Measurements from ENCODE around the gene CAMK2D. TPM values are rescaled to one million over a fixed set of nuclear protein-coding genes. Genes with fewer than 3 reads are reported as not detected.
"Not testable (repeated sequence)": the region's sequence is repeated elsewhere in the genome, so short reads cannot be mapped to it uniquely, and the experiment has no call there.

Gene CAMK2D
- total and polyA plus RNA-seq, 8 donors: 8.8 to 155 (median 64.5) TPM

- H3K9me3 ChIP-seq: no peaks in the 10 kb centered on the region
- no peaks in the 10 kb centered on the region for H3K36me3 ChIP-seq
- H3K4me3 ChIP-seq: no peak overlapping the region
- no peaks in the 10 kb centered on the region for H3K4me1 ChIP-seq
- no peaks in the 10 kb centered on the region for H3K27me3 ChIP-seq
- no peak overlapping the region for H3K27ac ChIP-seq
- no peak for DNase-seq
- intact Hi-C loops (cut with DNase I; ENCODE audit: low total_unique reads): no loop called here
- TF ChIP-seq POLR2AphosphoS5 (IDR thresholded peaks at IDR 0.05) (no peak), CTCF (IDR thresholded peaks at IDR 0.05) (no peak), EP300 (IDR thresholded peaks at IDR 0.05) (no peak), POLR2A (IDR thresholded peaks at IDR 0.05) (no peak)
Measured at GRCh38 chr4:113806850-113807249, 45.3 kb upstream of the CAMK2D start.

GRCh38 chr4:113801882-113802281, 40.3 kb upstream of the CAMK2D start:
- Histone ChIP-seq H3K36me3 (no peaks in the 10 kb centered on the region), H3K9me3 (no peaks in the 10 kb centered on the region), H3K4me1 (no peaks in the 10 kb centered on the region), H3K27me3 (no peaks in the 10 kb centered on the region), H3K4me3 (no peak overlapping the region), H3K27ac (no peak overlapping the region)
- TF ChIP-seq POLR2AphosphoS5 (IDR thresholded peaks at IDR 0.05) (no peak), CTCF (IDR thresholded peaks at IDR 0.05) (no peak), EP300 (IDR thresholded peaks at IDR 0.05) (no peak), POLR2A (IDR thresholded peaks at IDR 0.05) (no peak)
- intact Hi-C loops (cut with DNase I; ENCODE audit: low total_unique reads): no loop called here
- DNase-seq: no peak

- DNase-seq; H3K27ac ChIP-seq; H3K27me3 ChIP-seq; H3K36me3 ChIP-seq; H3K4me3 ChIP-seq; intact Hi-C loops (cut with DNase I; ENCODE audit: low total_unique reads); H3K4me1 ChIP-seq: not testable (repeated sequence)
- peaks cover 0 to 23% (median 7%) of the 10 kb centered on the region in 4 donors for H3K9me3 ChIP-seq
- WGBS, 5 donors: 94 to 99% (median 98%) methylated on average over 10 to 24 of the region's 24 CpGs
Measured at GRCh38 chr4:113796381-113796780, 34.8 kb upstream of the CAMK2D start.

GRCh38 chr4:113790478-113790877, 28.9 kb upstream of the CAMK2D start:
- Histone ChIP-seq H3K4me1 (no peaks in the 10 kb centered on the region), H3K27me3 (no peaks in the 10 kb centered on the region), H3K36me3 (no peaks in the 10 kb centered on the region), H3K9me3 (peaks cover 0 to 17% (median 7%) of the 10 kb centered on the region in 4 donors), H3K4me3 (no peak overlapping the region), H3K27ac (no peak overlapping the region)
- intact Hi-C loops (cut with DNase I; ENCODE audit: low total_unique reads): no loop called here
- WGBS, 5 donors: 65 to 87% (median 74%) methylated on average over 1 of the region's 1 CpG
- TF ChIP-seq POLR2AphosphoS5 (IDR thresholded peaks at IDR 0.05) (no peak), CTCF (IDR thresholded peaks at IDR 0.05) (no peak), EP300 (IDR thresholded peaks at IDR 0.05) (no peak), POLR2A (IDR thresholded peaks at IDR 0.05) (no peak)
- peak in 1 of 2 donors; percentile 11 for DNase-seq

- Histone ChIP-seq H3K4me3 (no peak overlapping the region), H3K27ac (no peak overlapping the region), H3K27me3 (no peaks in the 10 kb centered on the region), H3K4me1 (peaks cover 0 to 7% (median 3%) of the 10 kb centered on the region in 4 donors), H3K36me3 (no peaks in the 10 kb centered on the region), H3K9me3 (peaks cover 0 to 17% (median 7%) of the 10 kb centered on the region in 4 donors)
- TF ChIP-seq CTCF (IDR thresholded peaks at IDR 0.05): no peak
- TF ChIP-seq POLR2A (IDR thresholded peaks at IDR 0.05): no peak
- TF ChIP-seq POLR2AphosphoS5 (IDR thresholded peaks at IDR 0.05): no peak
- TF ChIP-seq EP300 (IDR thresholded peaks at IDR 0.05): no peak
- intact Hi-C loops (cut with DNase I; ENCODE audit: low total_unique reads): no loop called here
- no peak for DNase-seq
Measured at GRCh38 chr4:113788888-113789287, 27.4 kb upstream of the CAMK2D start.

All from stomach (tissue), 9 donors.